Coronary artery (tissue), 2 donors: ENCODE results near the gene TNFRSF18.

Experiments
- DNase-seq: peaks from one replicate; pipeline ENCODE4 v3.0.0-alpha.2; 2017; ENCODE audit warnings: low spot score
- H3K27ac ChIP-seq, 2 donors: fragments of 200-600 bp; sonication (generic); one replicate each; pipeline ENCODE4 v1.5.1; 2016 to 2019
- H3K4me3 ChIP-seq: fragments of 200-600 bp; sonication (generic); 2 replicates; pipeline ENCODE4 v1.5.1; 2016; ENCODE audit warnings: mild to moderate bottlenecking, moderate library complexity
- CTCF ChIP-seq: fragments of 200-600 bp; sonication (generic); IDR thresholded peaks from one replicate; pipeline ENCODE4 v1.5.1; 2019; ENCODE audit warnings: antibody characterized with exemption

The TNFRSF18 gene

GRCh38 chr1:1169429-1170214 lies 36.8 kb downstream of the TNFRSF18 start:
- DNase-seq: no peak
- H3K27ac ChIP-seq: no peak overlapping the region
- no peak overlapping the region for H3K4me3 ChIP-seq

DNA sequence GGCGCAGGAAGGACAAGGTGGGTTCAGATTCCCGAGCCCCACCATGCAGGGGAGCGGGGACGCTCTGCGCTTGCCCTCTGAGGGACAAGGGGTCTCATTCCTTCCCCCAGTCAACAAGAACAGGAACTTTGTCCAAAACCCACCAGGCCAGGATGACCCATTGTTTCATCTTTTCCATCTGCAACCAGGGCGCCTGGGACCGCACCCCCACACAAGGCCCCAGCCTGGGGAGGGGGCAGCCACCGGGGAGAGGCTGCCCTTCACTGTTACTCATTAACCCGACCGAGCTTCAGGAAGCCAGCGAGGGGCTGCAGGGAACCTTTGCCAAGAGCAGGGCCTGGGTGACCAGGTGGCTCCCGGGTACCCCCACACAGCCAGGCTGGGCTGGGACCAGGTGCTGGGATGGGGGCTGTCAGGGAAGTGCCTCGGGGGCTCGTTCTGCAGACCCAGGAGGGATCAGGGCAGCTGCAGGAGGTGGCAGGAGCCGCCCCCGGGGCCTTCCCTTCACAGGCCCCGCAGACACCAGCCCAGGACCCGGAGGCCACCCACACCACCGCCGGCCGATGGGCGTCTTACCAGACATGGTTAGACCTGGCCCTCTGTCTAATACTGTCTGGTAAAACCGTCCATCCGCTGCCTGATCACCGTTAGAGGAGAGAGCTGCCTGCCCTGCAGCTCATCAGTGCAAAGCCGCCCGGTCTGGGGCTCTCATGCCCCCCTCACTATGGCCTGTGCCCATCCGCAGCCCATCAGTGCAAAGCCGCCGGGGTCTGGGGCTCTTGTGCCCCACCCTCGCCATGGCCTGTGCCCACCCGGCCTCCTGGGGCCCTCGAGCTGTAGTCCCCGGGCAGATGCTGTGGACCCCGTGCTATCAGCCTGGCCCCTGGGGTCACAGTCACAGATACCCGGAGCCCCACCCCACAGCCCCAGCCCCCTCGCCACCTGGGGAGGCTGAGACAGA lies 37.7 kb downstream of the TNFRSF18 start:
- no peak overlapping the region for H3K27ac ChIP-seq
- TF ChIP-seq CTCF: no peak
- DNase-seq: no peak
- no peak overlapping the region for H3K4me3 ChIP-seq

More at GRCh38 chr1:1169429-1170214, 36.8 kb downstream of the TNFRSF18 start:
- TF ChIP-seq CTCF: no peak

DNA sequence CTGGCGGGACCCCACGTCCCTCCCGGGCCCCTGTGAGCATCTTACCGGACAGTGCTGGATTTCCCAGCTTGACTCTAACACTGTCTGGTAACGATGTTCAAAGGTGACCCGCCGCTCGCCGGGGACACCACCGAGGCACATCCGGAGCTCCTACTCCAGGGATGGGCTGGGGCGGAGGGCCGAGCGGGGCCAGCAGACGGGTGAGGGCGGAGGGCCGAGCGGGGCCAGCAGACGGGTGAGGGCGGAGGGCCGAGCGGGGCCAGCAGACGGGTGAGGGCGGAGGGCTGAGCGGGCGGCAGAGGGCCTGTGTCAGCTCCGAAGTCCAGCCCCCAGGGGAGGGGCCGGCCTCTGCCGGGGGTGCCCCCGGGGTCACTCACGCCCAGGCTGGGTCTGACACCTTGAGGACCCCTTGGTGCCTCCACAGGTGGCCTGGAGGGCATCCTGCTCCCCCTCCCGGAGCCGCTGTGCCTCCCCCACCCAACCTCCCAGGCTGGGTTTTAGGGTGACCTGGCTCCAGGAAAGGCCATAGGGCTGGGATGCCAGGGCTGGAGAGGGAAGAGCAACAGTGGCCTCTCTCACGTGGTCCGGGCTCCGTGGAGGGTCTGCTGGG lies 38.4 kb downstream of the TNFRSF18 start:
- no peak for DNase-seq
- Histone ChIP-seq H3K4me3 (no peak overlapping the region), H3K27ac (no peak overlapping the region)
- TF ChIP-seq CTCF: no peak

- H3K4me3 ChIP-seq: no peak overlapping the region
- no peak for DNase-seq
- no peak for TF ChIP-seq CTCF
- H3K27ac ChIP-seq: no peak overlapping the region
These were observed 39.0 kb downstream of the TNFRSF18 start for GRCh38 chr1:1167398-1167821.

- TF ChIP-seq CTCF: no peak
- no peak for DNase-seq
- Histone ChIP-seq H3K4me3 (no peak overlapping the region), H3K27ac (no peak overlapping the region)
These were observed 39.6 kb downstream of the TNFRSF18 start for GRCh38 chr1:1166642-1167397.

- Histone ChIP-seq H3K4me3 (no peak overlapping the region), H3K27ac (no peak overlapping the region)
- no peak for DNase-seq
- no peak for TF ChIP-seq CTCF
These were observed 40.4 kb downstream of the TNFRSF18 start for GRCh38 chr1:1165900-1166421.
